ENCODE results near the gene PYM1. TPM values are rescaled to one million over a fixed set of nuclear protein-coding genes. Genes with fewer than 3 reads are reported as not detected.
A peak's percentile ranks its signal among the peaks of the same experiment; 100 is the strongest.

The PYM1 gene
- total and polyA plus RNA-seq, 2 donors: 39.0 to 57.9 TPM

DNA sequence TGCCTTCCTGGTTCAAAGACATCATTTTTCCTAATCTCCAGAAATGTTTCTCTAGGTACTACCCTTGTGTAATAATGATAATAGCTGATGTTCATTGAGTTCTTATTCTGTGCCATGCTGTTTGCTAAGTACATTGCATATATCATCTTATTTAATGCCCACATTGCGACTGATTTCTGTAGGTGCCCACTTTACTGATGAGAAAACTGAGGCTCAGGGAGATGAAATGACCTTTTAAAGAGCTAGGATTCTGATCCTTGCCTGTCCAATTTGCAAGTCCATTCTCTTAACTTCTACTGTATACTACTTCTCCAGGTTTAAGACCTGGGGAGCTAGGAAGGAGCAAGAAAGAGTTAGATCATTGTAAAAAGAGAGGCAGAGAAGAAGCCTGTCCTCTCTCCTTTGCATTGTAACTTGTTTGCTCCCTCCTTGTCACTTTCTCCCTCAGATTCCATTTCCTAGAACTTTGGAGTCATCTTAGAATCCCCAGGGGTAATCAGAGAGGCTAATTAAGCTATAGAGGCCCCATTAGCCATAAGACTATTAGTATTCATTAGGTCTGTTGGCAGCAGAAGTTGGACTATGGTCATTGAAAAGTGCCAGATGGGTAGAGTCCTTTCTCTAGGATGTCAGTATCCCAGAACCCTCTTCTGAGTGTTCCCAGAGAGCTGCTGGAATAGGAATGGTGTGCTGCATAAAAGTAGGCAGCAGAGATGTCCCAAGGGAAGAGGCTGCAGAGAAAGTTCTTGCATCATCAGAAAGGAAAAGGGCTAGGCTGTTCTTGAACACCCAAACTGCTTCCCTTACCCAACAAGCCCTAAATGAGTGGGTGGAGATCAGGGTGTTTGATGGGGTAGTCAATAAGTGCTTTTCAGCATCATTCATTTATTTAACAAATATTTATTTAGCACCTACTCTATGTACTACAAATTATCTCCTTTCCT lies 6.4 kb upstream of the PYM1 start:
- Histone ChIP-seq H3K4me3 (ENCODE audit: low read length in 2 of 2) (peak overlapping the region; percentile 70 to 75), H3K9me3 (ENCODE audit: control insufficient read depth in 2 of 2, insufficient read depth in 1 of 2, low read length in 1 of 2) (no peaks in the 10 kb centered on the region), H3K36me3 (ENCODE audit: control insufficient read depth in 2 of 2, insufficient read depth in 2 of 2, low read length in 1 of 2) (peaks cover 45 to 66% of the 10 kb centered on the region in 2 donors), H3K27ac (ENCODE audit: low read depth in 1 of 2, low read length in 1 of 2) (peak overlapping the region; percentile 45 to 64), H3K27me3 (ENCODE audit: control insufficient read depth in 2 of 2, insufficient read depth in 1 of 2, low read length in 1 of 2) (no peaks in the 10 kb centered on the region), H3K4me1 (ENCODE audit: control insufficient read depth in 2 of 2, insufficient read depth in 2 of 2, low read length in 2 of 2) (peaks cover 26 to 74% of the 10 kb centered on the region in 2 donors)
- WGBS: 96% methylated on average over 1 of the region's 1 CpG
- DNase-seq (ENCODE audit: low read depth in 6 of 9, low spot score in 9 of 9): no peak

DNA sequence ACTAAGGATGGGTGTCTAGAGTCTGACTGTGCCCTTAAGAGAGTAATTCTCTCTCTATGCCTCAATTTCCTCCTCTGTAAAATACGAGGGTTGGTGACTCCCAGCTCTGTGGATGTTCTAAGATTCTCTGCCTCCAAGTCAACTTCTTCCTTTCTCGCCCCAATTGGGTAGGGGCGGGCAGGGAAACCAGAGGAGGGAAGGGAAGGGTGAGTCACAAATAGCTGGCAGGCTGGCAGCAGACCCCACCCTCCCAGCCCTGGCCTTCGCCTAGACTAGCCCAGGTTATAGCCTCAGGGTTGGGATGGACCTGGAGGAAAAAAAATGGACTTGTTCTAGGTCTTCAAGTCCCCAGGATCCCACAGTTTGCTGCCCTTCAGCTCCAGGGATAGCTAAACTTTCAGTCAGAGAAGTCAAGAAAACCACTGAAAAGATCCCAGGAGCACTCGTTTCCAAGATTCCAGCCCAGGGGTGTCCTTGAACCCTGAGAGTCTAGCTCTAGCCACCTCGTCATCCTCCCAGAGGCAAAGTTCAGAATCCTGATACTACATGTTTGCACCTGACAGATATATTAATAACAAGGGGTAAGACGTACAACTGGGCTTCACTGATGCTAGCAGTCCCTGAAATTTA lies 5.6 kb upstream of the PYM1 start:
- H3K4me3 ChIP-seq (ENCODE audit: low read length in 2 of 2): peak overlapping the region; percentile 70 to 75
- peak in 1 of 9 donors; percentile 24 for DNase-seq (ENCODE audit: low read depth in 6 of 9, low spot score in 9 of 9)

DNA sequence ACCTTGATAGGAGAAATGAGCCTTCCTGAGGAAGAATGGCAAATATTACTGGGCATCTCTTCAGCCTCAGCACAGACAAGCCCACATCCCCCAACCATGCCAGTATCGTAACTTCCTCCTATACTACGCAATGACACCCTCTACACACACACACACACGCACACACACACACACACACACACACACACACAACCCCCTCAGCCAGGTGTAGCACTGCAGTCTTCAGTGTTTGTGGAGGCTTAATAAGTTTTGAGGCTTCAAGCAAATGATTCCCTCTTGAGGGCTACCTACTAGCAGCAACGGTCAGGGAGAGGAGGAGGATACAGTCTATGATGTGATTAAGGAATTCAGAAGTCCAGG lies 4.8 kb upstream of the PYM1 start:
- Histone ChIP-seq H3K27me3 (ENCODE audit: control insufficient read depth in 2 of 2, insufficient read depth in 1 of 2, low read length in 1 of 2) (no peaks in the 10 kb centered on the region), H3K9me3 (ENCODE audit: control insufficient read depth in 2 of 2, insufficient read depth in 1 of 2, low read length in 1 of 2) (no peaks in the 10 kb centered on the region), H3K4me3 (ENCODE audit: low read length in 2 of 2) (peak overlapping the region; percentile 70 to 75), H3K36me3 (ENCODE audit: control insufficient read depth in 2 of 2, insufficient read depth in 2 of 2, low read length in 1 of 2) (peaks cover 30 to 54% of the 10 kb centered on the region in 2 donors), H3K27ac (ENCODE audit: low read depth in 1 of 2, low read length in 1 of 2) (peak overlapping the region; percentile 85 to 94), H3K4me1 (ENCODE audit: control insufficient read depth in 2 of 2, insufficient read depth in 2 of 2, low read length in 2 of 2) (peaks cover 23 to 71% of the 10 kb centered on the region in 2 donors)
- DNase-seq (ENCODE audit: low read depth in 6 of 9, low spot score in 9 of 9): peak in 2 of 9 donors; percentile 48 to 73
- WGBS: 2% methylated on average over 4 of the region's 4 CpGs

More for the DNA sequence above, 5.6 kb upstream of the PYM1 start:
- WGBS: 66% methylated on average over 7 of the region's 7 CpGs
- peaks cover 24 to 74% of the 10 kb centered on the region in 2 donors for H3K4me1 ChIP-seq (ENCODE audit: control insufficient read depth in 2 of 2, insufficient read depth in 2 of 2, low read length in 2 of 2)
- H3K27me3 ChIP-seq (ENCODE audit: control insufficient read depth in 2 of 2, insufficient read depth in 1 of 2, low read length in 1 of 2): no peaks in the 10 kb centered on the region
- no peaks in the 10 kb centered on the region for H3K9me3 ChIP-seq (ENCODE audit: control insufficient read depth in 2 of 2, insufficient read depth in 1 of 2, low read length in 1 of 2)
- peak overlapping the region; percentile 61 to 68 for H3K27ac ChIP-seq (ENCODE audit: low read depth in 1 of 2, low read length in 1 of 2)
- H3K36me3 ChIP-seq (ENCODE audit: control insufficient read depth in 2 of 2, insufficient read depth in 2 of 2, low read length in 1 of 2): peaks cover 37 to 59% of the 10 kb centered on the region in 2 donors

DNA sequence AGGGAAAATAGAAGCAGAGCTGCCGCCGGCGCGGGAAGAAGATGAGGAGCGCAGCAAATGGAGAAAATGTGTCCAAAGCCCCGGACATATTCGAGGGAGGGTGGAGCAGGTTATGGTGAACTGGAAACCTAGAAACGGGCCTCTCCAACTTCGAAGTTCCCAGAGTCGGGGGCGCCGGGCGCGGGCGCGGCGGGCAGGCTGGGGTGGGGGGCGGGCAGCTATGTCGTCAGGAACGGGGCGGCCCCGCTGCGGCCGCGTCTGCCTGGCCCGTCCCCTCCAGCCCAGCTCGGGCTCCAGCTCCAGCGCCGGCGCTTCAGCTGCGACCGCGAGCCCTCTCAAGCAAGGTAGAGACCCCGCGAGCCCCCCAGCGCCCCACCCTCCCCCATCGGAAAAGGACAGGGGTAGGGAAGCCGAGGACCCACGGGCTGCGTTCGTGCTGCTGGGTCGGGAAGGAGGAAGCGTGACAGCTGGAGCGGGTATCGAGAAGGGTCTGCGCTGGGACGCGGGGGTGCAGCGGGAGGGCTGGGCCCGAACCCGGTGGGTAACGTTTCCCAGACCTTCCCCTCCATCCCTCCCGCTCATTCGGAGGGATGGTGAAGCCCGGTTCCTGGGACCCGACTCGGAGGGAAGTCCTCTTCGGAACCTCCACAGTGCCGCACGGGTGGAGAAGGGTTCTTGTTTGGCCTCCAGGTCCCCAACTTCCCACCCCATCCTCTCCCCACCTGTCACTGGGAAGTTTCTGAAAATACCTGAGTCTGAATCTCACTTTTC lies 4.3 kb upstream of the PYM1 start:
- Histone ChIP-seq H3K9me3 (ENCODE audit: control insufficient read depth in 2 of 2, insufficient read depth in 1 of 2, low read length in 1 of 2) (no peaks in the 10 kb centered on the region), H3K27me3 (ENCODE audit: control insufficient read depth in 2 of 2, insufficient read depth in 1 of 2, low read length in 1 of 2) (no peaks in the 10 kb centered on the region), H3K36me3 (ENCODE audit: control insufficient read depth in 2 of 2, insufficient read depth in 2 of 2, low read length in 1 of 2) (peaks cover 24 to 48% of the 10 kb centered on the region in 2 donors), H3K4me3 (ENCODE audit: low read length in 2 of 2) (peak overlapping the region; percentile 70 to 75), H3K4me1 (ENCODE audit: control insufficient read depth in 2 of 2, insufficient read depth in 2 of 2, low read length in 2 of 2) (peaks cover 23 to 66% of the 10 kb centered on the region in 2 donors), H3K27ac (ENCODE audit: low read depth in 1 of 2, low read length in 1 of 2) (peak overlapping the region; percentile 94 to 99)
- WGBS: under 1% methylated on average over 60 of the region's 60 CpGs
- peak in 2 of 9 donors; percentile 36 to 38 for DNase-seq (ENCODE audit: low read depth in 6 of 9, low spot score in 9 of 9)

- WGBS: 3% methylated on average over 10 of the region's 10 CpGs
- peak overlapping the region; percentile 94 to 99 for H3K27ac ChIP-seq (ENCODE audit: low read depth in 1 of 2, low read length in 1 of 2)
- no peaks in the 10 kb centered on the region for H3K27me3 ChIP-seq (ENCODE audit: control insufficient read depth in 2 of 2, insufficient read depth in 1 of 2, low read length in 1 of 2)
- H3K4me1 ChIP-seq (ENCODE audit: control insufficient read depth in 2 of 2, insufficient read depth in 2 of 2, low read length in 2 of 2): peaks cover 23 to 60% of the 10 kb centered on the region in 2 donors
- H3K36me3 ChIP-seq (ENCODE audit: control insufficient read depth in 2 of 2, insufficient read depth in 2 of 2, low read length in 1 of 2): peaks cover 18 to 42% of the 10 kb centered on the region in 2 donors
- no peak for DNase-seq (ENCODE audit: low read depth in 6 of 9, low spot score in 9 of 9)
- no peaks in the 10 kb centered on the region for H3K9me3 ChIP-seq (ENCODE audit: control insufficient read depth in 2 of 2, insufficient read depth in 1 of 2, low read length in 1 of 2)
- H3K4me3 ChIP-seq (ENCODE audit: low read length in 2 of 2): peak overlapping the region; percentile 70 to 75
Measured at GRCh38 chr12:55931317-55931779, 3.7 kb upstream of the PYM1 start.

DNA sequence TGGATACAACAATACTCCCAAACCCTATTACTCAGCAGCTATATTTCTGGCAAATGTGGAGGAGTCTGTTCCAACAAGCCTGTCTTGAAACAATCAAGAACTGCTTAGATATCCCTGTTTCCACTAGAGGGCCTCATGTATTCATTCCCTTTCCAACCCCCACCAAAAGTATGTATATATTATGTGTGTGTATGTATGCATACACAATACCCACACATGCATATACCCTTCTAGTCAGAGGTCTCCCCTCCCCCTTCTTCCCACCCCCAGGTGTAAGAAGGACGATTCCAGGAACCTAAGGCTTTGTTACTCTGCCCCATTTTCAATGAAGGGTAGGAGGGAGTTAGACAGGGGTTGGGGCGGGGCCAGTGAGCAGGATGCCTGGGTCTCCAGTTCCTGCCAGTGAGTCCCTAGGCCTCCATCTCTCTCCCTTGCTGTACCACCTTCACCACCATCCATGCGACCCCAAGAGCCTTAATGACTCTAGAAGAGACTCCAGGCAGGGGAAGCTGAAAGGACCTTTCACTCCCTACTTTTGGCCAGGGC lies 3.1 kb upstream of the PYM1 start, which contains the start of gene DGKA:
DGKA (plus strand) TSS at position 392 of the 546 bp plus-strand sequence. CDS start 5,342 bp downstream, outside the sequence.
- DNase-seq (ENCODE audit: low read depth in 6 of 9, low spot score in 9 of 9): peak in 8 of 9 donors; percentile 87 to 97 (median 94)
- Histone ChIP-seq H3K36me3 (ENCODE audit: control insufficient read depth in 2 of 2, insufficient read depth in 2 of 2, low read length in 1 of 2) (peaks cover 13 to 37% of the 10 kb centered on the region in 2 donors), H3K4me3 (ENCODE audit: low read length in 2 of 2) (peak within 1 kb of the TSS; percentile 70 to 75), H3K27me3 (ENCODE audit: control insufficient read depth in 2 of 2, insufficient read depth in 1 of 2, low read length in 1 of 2) (no peaks in the 10 kb centered on the region), H3K27ac (ENCODE audit: low read depth in 1 of 2, low read length in 1 of 2) (peak within 1 kb of the TSS; percentile 94 to 99), H3K9me3 (ENCODE audit: control insufficient read depth in 2 of 2, insufficient read depth in 1 of 2, low read length in 1 of 2) (no peaks in the 10 kb centered on the region), H3K4me1 (ENCODE audit: control insufficient read depth in 2 of 2, insufficient read depth in 2 of 2, low read length in 2 of 2) (peaks cover 18 to 60% of the 10 kb centered on the region in 2 donors)
- 4% methylated on average over 3 of the region's 3 CpGs for WGBS

DNA sequence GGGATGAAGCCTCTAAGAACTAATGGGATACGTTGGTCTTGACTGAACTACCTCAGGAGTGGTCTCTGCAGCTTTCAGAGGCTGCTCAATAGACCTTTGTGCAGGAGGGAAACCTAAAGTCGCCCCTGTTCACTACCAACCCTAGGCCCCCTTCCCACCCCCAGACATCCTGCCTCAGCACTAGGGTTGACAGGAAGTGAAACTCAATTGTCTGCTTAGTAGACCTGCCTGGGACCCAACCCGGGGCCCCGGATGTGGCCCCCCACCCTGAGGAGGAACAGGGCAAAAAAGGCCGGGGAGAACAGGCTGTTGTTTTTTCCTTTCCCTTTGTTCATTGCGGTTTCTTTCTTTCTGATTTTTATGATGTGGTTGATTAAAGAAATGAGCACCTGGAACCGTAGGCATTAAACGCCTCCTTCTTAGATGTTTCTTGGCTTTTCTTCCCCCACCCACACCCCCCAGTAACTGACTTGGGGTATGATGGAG lies 1.7 kb upstream of the PYM1 start:
- Histone ChIP-seq H3K4me1 (ENCODE audit: control insufficient read depth in 2 of 2, insufficient read depth in 2 of 2, low read length in 2 of 2) (peaks cover 19 to 54% of the 10 kb centered on the region in 2 donors), H3K36me3 (ENCODE audit: control insufficient read depth in 2 of 2, insufficient read depth in 2 of 2, low read length in 1 of 2) (peaks cover 5 to 28% of the 10 kb centered on the region in 2 donors), H3K27ac (ENCODE audit: low read depth in 1 of 2, low read length in 1 of 2) (peak overlapping the region; percentile 93 to 99), H3K9me3 (ENCODE audit: control insufficient read depth in 2 of 2, insufficient read depth in 1 of 2, low read length in 1 of 2) (no peaks in the 10 kb centered on the region), H3K4me3 (ENCODE audit: low read length in 2 of 2) (peak overlapping the region; percentile 70 to 92), H3K27me3 (ENCODE audit: control insufficient read depth in 2 of 2, insufficient read depth in 1 of 2, low read length in 1 of 2) (no peaks in the 10 kb centered on the region)
- 6% methylated on average over 8 of the region's 8 CpGs for WGBS
- peak in 8 of 9 donors; percentile 92 to 99 (median 96) for DNase-seq (ENCODE audit: low read depth in 6 of 9, low spot score in 9 of 9)

Measured in thymus (tissue), 11 donors.